ENCODE data around the gene INPP4A. TPM values are rescaled to one million over a fixed set of nuclear protein-coding genes. Genes with fewer than 3 reads are reported as not detected.
A peak's percentile ranks its signal among the peaks of the same experiment; 100 is the strongest.

The INPP4A gene
- total and polyA plus RNA-seq, 12 donors = 3.8 to 31.2 (median 21.1) TPM

DNA sequence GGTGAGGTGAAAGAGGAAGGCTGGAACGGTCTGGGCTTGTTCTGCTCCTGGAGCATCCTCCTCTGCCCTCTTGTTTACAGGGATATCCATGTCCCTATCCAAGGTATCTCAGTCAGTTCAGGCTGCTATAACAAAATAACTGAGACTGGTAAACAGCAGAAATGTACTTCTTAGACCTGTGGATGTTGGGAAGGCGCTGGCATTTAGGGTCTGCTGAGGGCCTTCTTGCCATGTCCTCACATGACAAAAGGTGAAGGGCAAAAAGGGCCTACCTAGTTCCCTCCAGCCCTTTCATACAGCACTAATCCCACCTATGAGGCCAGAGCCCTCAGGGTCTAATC, 65.6 kb downstream of the INPP4A start:
- H3K36me3 ChIP-seq = no peaks in the 10 kb centered on the region
- 94 to 100% methylated on average over 2 of the region's 2 CpGs for WGBS, 2 donors
- H3K9me3 ChIP-seq = no peaks in the 10 kb centered on the region
- no peak for DNase-seq
- H3K4me3 ChIP-seq = no peak overlapping the region
- H3K27me3 ChIP-seq = no peaks in the 10 kb centered on the region
- intact Hi-C loops (cut with DNase I) = loop anchor here in 3 of 10 donors (5.0 to 10.0 kb wide), 3 partner anchors 65 to 95 kb away; partner anchors contain the start of gene INPP4A (in 1 of the 3)
- peak overlapping the region in 1 of 10 donors; percentile 85 for H3K27ac ChIP-seq
- TF ChIP-seq, protein P1, sequence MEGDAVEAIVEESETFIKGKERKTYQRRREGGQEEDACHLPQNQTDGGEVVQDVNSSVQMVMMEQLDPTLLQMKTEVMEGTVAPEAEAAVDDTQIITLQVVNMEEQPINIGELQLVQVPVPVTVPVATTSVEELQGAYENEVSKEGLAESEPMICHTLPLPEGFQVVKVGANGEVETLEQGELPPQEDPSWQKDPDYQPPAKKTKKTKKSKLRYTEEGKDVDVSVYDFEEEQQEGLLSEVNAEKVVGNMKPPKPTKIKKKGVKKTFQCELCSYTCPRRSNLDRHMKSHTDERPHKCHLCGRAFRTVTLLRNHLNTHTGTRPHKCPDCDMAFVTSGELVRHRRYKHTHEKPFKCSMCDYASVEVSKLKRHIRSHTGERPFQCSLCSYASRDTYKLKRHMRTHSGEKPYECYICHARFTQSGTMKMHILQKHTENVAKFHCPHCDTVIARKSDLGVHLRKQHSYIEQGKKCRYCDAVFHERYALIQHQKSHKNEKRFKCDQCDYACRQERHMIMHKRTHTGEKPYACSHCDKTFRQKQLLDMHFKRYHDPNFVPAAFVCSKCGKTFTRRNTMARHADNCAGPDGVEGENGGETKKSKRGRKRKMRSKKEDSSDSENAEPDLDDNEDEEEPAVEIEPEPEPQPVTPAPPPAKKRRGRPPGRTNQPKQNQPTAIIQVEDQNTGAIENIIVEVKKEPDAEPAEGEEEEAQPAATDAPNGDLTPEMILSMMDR (IDR thresholded peaks at IDR 0.05) = no peak
- no peak for ATAC-seq
- peaks cover 9 to 70% (median 48%) of the 10 kb centered on the region in 9 donors for H3K4me1 ChIP-seq

DNA sequence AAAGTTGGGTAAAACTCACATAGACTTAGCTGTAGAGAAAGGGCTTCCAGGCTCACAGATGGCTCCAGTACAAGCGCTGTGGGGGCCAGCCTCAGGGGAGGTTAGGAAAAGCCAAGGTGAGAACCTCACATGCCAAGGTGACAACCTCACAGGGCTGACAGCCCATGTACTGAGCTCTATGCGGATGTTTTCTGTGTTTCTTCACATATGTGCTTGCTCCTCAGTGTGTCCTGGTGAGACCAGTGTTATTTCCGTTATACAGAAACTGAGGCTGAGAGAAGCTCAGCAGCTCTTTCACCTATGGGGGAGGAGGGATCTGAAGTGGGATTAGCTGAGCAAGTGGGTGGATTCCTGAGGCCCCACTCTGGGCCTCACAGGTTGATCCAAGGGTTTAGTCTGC, 67.3 kb downstream of the INPP4A start:
- Histone ChIP-seq H3K27me3 (no peaks in the 10 kb centered on the region), H3K4me1 (peaks cover 5 to 67% (median 33%) of the 10 kb centered on the region in 9 donors), H3K27ac (no peak overlapping the region), H3K9me3 (no peaks in the 10 kb centered on the region), H3K36me3 (no peaks in the 10 kb centered on the region), H3K4me3 (no peak overlapping the region)
- TF ChIP-seq, protein P1 (IDR thresholded peaks at IDR 0.05) = no peak
- 97 to 98% methylated on average over 3 of the region's 3 CpGs for WGBS, 2 donors
- ATAC-seq (no peak), DNase-seq (no peak)
- intact Hi-C loops (cut with DNase I) = loop anchor here in 3 of 10 donors (5.0 to 10.0 kb wide), 3 partner anchors 67 to 97 kb away; partner anchors contain the start of gene INPP4A (in 1 of the 3)

DNA sequence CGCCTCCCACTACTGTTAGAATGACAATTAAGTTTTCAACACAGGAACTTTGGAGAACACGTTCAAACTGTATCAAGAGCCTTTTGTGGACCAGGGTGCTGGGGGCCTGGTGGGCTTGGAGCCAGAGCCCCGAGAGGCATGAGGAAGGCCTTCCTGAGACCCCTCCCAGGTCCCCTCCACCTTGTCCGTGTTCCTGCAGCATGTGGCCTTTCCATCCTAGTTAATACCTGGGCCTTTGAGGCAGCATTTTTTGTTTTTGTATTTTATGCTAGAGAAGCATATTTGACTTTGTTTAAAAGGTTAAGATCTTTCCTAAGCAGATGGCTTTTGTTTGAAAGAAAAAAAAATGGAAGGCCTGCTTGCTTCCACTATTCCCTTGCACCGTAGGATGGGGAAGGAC, 68.0 kb downstream of the INPP4A start:
- 91 to 95% methylated on average over 5 of the region's 5 CpGs for WGBS, 2 donors
- no peak for ATAC-seq

DNA sequence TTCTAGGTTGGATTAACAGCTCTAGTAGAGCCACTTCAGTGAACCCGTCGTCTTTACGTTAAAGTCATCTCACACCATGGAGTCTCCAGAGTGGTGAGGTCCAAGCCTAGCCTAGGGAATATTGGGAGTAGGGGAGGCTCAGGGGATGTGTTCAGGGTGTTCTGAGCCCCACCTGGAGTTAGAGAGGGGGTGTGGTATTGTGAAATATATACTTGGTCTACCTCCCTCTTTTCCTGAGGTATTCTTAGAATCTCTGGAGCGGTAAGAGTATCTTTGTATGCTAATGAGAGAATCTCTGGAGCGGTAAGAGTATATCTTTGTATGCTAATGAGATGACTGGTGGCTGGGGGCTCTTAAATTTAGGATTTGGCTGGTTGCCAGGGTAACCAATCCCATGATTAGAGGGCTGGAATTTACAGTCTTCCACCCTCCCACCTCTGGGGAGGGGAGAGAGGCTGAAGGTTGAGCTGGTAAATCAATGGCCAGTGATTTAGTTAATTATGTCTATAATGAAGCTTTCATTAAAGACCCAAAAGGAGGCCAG, 69.5 kb downstream of the INPP4A start:
- H3K27ac ChIP-seq = peak overlapping the region in 1 of 10 donors; percentile 72
- intact Hi-C loops (cut with DNase I) = loop anchor here in 3 of 10 donors (5.0 to 10.0 kb wide), 3 partner anchors 69 to 99 kb away; partner anchors contain the start of gene INPP4A (in 1 of the 3)
- H3K9me3 ChIP-seq = no peaks in the 10 kb centered on the region
- 93 to 95% methylated on average over 5 of the region's 5 CpGs for WGBS, 2 donors
- H3K4me1 ChIP-seq = peaks cover 5 to 65% (median 20%) of the 10 kb centered on the region in 9 donors
- DNase-seq = no peak
- no peak overlapping the region for H3K4me3 ChIP-seq
- peaks cover 0 to 4% (median 0%) of the 10 kb centered on the region in 9 donors for H3K36me3 ChIP-seq
- ATAC-seq = no peak
- H3K27me3 ChIP-seq = no peaks in the 10 kb centered on the region
- TF ChIP-seq, protein P1 (IDR thresholded peaks at IDR 0.05) = no peak

More for the DNA sequence above, 68.0 kb downstream of the INPP4A start:
- no peak for DNase-seq
- H3K4me3 ChIP-seq = no peak overlapping the region
- intact Hi-C loops (cut with DNase I) = loop anchor here in 3 of 10 donors (5.0 to 10.0 kb wide), 3 partner anchors 68 to 98 kb away; partner anchors contain the start of gene INPP4A (in 1 of the 3)
- H3K9me3 ChIP-seq = no peaks in the 10 kb centered on the region
- no peaks in the 10 kb centered on the region for H3K36me3 ChIP-seq
- H3K27me3 ChIP-seq = no peaks in the 10 kb centered on the region
- H3K4me1 ChIP-seq = peaks cover 5 to 67% (median 25%) of the 10 kb centered on the region in 9 donors
- TF ChIP-seq, protein P1 (IDR thresholded peaks at IDR 0.05) = no peak
- no peak overlapping the region for H3K27ac ChIP-seq
